Measurements from ENCODE around the gene MYOM1.

Gene MYOM1

DNA sequence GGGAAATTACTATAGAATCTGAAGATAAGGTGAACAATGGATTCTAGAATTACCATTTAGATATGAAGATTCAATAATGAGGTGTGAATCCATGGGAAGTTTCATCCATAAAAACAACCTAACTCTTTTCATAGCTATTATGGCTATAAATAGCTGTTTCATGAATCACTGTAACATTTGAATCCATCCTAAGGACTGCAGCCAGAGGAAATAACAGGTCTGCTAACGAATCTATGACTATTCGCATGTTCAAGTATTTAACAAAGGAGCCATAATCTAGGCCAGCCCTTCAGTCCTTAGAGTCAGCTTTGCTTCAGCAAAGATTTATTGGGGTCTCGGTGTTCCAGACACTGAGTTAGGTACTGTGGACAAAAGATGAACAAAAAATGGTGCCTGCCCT, 87.1 kb downstream of the MYOM1 start:
- TF ChIP-seq, protein P1, sequence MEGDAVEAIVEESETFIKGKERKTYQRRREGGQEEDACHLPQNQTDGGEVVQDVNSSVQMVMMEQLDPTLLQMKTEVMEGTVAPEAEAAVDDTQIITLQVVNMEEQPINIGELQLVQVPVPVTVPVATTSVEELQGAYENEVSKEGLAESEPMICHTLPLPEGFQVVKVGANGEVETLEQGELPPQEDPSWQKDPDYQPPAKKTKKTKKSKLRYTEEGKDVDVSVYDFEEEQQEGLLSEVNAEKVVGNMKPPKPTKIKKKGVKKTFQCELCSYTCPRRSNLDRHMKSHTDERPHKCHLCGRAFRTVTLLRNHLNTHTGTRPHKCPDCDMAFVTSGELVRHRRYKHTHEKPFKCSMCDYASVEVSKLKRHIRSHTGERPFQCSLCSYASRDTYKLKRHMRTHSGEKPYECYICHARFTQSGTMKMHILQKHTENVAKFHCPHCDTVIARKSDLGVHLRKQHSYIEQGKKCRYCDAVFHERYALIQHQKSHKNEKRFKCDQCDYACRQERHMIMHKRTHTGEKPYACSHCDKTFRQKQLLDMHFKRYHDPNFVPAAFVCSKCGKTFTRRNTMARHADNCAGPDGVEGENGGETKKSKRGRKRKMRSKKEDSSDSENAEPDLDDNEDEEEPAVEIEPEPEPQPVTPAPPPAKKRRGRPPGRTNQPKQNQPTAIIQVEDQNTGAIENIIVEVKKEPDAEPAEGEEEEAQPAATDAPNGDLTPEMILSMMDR (IDR thresholded peaks at IDR 0.05): no peak

DNA sequence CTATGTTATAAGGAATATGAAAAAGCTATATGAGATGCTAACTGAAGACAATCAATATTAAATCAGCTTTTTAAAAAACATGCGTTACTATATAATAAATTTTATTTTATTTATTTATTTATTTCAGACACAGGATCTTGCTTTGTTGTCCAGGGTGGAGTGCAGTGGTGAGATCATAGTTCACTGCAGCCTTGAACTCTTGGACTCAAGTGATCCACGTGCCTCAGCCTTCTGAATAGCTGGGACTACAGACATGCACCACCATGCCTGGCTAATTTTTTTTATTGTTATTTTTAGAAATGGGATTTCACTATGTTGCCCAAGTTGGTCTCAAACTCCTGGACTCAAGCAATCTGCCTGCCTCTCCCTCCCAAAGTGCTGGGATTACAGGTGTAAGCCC, 89.4 kb downstream of the MYOM1 start:
- TF ChIP-seq, protein P1 (IDR thresholded peaks at IDR 0.05): no peak

DNA sequence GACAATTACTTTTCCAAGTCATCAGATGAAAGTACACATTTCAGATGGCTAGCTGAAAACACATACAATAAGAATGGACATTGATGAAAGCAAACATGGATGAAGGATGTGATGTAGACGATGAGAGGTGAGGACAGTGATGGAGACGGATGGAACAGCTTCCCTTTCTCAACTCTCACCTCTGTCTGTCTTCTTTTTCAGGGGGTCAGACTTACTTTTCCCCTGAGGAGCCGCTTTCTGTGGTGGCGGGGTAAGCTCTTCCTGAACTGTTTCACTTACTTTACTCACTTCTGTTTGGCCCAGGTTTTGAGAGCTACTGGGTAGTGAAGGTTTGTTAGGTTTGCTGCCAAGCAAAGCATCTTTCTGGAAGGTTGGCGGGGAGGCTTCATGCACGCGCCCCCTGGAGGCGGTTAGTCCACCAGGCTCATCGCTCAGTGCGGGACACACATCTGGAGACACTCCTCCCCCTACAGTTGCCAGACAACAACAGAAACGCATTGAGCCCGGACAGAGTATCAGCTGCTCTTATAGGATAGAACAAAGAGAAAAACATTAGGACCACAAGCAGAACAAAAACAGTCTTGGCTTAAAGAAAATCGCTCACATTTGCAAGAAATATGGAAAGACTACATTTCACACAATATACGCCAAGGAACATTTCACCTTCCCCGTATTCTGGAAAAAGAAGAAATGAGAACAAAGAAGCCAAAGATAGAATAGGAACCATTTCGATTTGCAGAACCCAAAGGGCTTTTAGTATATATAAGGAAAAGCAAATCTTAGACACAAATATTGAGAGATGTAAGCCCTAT, 90.5 kb downstream of the MYOM1 start:
- TF ChIP-seq, protein P1 (IDR thresholded peaks at IDR 0.05): peak; percentile 89

DNA sequence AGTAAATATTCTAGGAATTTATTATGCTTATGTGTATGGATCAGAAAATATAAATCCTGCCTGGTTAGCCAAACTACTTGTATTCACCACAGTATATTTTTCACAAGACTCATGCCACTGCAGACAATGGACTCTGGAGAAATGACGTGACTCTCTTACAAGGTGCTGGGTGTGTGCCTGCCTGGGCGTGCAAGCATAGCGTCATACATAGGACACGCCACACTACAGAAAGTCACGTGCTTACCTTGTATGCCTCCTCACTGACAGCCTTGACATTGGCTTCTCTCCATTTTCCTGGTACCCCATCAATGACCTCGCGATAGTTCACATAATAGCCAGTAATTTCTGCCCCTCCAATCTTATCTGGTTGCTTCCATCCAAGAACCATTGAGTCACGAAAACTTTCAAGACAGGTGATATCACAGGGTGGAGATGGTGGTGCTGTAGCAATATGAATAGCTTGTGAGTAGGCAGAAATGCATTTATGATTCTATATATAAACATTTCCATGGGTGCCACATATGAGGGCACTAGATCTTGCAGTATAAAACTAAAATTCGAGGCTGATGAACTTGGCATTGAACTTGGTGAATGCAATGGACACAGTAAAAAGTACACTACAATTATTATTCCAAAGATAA, 93.2 kb downstream of the MYOM1 start:
- TF ChIP-seq, protein P1 (IDR thresholded peaks at IDR 0.05): no peak

DNA sequence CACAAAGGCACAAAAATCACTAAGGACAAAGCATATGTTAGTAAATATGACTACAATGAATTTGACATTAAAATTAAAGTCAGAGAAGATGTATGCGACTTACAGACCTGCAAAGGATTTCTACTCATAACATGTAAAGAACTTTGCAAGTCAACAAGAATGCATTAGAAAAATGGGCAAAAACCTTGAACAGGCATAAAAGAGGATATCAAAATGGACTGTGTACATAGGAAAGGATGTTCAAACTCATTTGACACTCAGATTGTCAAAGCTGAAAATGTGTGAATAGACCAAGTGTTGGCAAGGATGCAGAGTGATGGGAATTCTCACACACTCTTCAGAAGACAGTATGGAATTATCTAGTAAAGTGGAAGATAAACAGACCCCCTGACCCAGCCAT, 94.9 kb downstream of the MYOM1 start:
- TF ChIP-seq, protein P1 (IDR thresholded peaks at IDR 0.05): no peak

DNA sequence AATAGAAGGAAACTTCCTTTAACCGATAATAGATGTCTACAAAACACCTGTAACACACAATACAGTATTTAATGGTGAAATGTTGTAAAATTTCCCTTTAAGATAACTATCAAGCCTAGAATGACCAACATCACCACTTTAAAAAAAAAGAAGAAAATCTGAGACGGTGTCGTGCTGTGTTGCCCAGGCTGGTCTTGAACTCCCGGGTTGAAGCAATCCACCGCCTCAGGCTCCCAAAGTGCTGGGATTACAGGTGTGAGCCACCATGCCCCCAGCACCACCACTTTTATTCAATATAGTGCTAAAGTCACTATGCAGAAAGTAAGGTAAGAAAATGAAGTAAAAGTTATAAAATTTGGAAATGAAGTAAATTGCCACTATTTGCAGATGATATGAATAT, 96.9 kb downstream of the MYOM1 start:
- TF ChIP-seq, protein P1 (IDR thresholded peaks at IDR 0.05): no peak

DNA sequence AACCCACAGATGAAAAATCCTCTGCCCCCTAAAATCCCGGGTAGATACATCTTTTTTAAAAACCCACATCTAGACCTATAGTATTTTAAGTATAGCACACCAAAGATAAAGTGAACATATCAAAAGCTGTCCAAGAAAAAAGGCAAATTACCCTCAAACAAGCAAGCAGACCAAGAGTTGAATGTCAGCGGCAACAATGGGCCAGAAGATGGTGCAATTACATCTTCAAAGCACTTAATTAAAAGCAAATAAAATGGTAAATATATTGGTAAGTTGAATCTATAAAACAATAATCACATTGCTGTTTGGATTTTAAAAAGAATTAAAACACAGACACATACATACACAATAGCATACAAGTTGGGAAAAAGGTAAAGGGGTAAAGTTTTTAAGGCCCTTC, 98.5 kb downstream of the MYOM1 start:
- TF ChIP-seq, protein P1 (IDR thresholded peaks at IDR 0.05): peak; percentile 43

All from LNCAP (cell line).